Endothelial cell of umbilical vein (primary cell): ENCODE measurements around the gene CRHR1. TPM values are rescaled to one million over a fixed set of nuclear protein-coding genes. Genes with fewer than 3 reads are reported as not detected.

ENCODE experiments used
- BruUV-seq: library from RNA; stranded (reverse); fragments of 400-500 nt; replicated peaks from 2 replicates; lab custom pipeline; 2021; lab: Mats Ljungman, UMichigan
- CTCF ChIA-PET: fragments of 300-600, 350-600 bp; sonication (Branson Sonifier 250); formaldehyde crosslinking; loops from one replicate; lab custom pipeline; 2021; ENCODE audit warnings: antibody characterized with exemption, inconsistent platforms; lab: Charles Lee
- POLR2A ChIA-PET: fragments of 300-600, 350-600 bp; sonication (Branson Sonifier 250); formaldehyde crosslinking; loops from one replicate; lab custom pipeline; 2021; ENCODE audit warnings: antibody characterized with exemption, inconsistent platforms; lab: Charles Lee
- DNase-seq: peaks from one replicate; pipeline ENCODE4 v3.0.0-alpha.2; 2011; ENCODE audit warnings: low read depth, low spot score
- FAIRE-seq: peaks from 2 replicates; lab custom pipeline; 2011; peaks lifted over from hg19 to GRCh38; lab: Jason Lieb, UNC
- H2AFZ ChIP-seq: 2 replicates; pipeline ENCODE4 v1.6.0; 2012; ENCODE audit warnings: low read depth, low read length, control low read depth, inconsistent platforms
- H3K27ac ChIP-seq: 2 replicates; pipeline ENCODE4 v1.5.1; 2011; ENCODE audit warnings: low read depth, mild to moderate bottlenecking, control low read depth, low read length, moderate library complexity; ENCODE audit not compliant: insufficient read depth
- H3K27me3 ChIP-seq, 2 experiments: 2 replicates each; pipeline versions ENCODE4 v1.6.0 to v1.6.1; 2011; ENCODE audit warnings: low read length in 2 of 2, mixed read lengths in 1 of 2; ENCODE audit not compliant: control insufficient read depth in 2 of 2, insufficient read depth in 2 of 2
- H3K36me3 ChIP-seq, 2 experiments: 2 replicates in 1 of 2; 3 replicates in 1 of 2; pipeline ENCODE4 v1.5.1; 2011; ENCODE audit warnings: low read length in 2 of 2, mild to moderate bottlenecking in 1 of 2, moderate library complexity in 1 of 2; ENCODE audit not compliant: control insufficient read depth in 2 of 2, insufficient read depth in 2 of 2; ENCODE audit errors: extremely low read depth in 1 of 2
- H3K4me1 ChIP-seq: 3 replicates; pipeline ENCODE4 v1.5.1; 2011; ENCODE audit warnings: mild to moderate bottlenecking, low read length; ENCODE audit not compliant: control insufficient read depth, insufficient read depth; ENCODE audit errors: extremely low read depth
- H3K4me2 ChIP-seq: 2 replicates; pipeline ENCODE4 v1.6.1; 2011; ENCODE audit warnings: low read length, control low read depth, mixed read lengths; ENCODE audit not compliant: insufficient read depth
- H3K4me3 ChIP-seq, 3 experiments: fragments of 200-600 bp in 1 of 3; sonication (generic), shearing (Covaris generic) in 1 of 3; replicated peaks in 1 of 3; 2 replicates each; pipeline ENCODE4 v1.5.1; 2011 to 2016; ENCODE audit warnings: control low read depth in 3 of 3, low read length in 3 of 3, mild to moderate bottlenecking in 2 of 3, inconsistent platforms in 1 of 3, low read depth in 1 of 3, moderate library complexity in 1 of 3; ENCODE audit not compliant: insufficient read depth in 1 of 3
- H3K79me2 ChIP-seq: 2 replicates; pipeline ENCODE4 v1.6.0; 2012; ENCODE audit warnings: low read length, inconsistent platforms; ENCODE audit not compliant: control insufficient read depth, insufficient read depth
- H3K9ac ChIP-seq: replicated peaks from 2 replicates; pipeline ENCODE3; 2011; ENCODE audit warnings: low read length, control low read depth; ENCODE audit not compliant: insufficient read depth; ENCODE audit errors: extremely low read depth
- H3K9me1 ChIP-seq: replicated peaks from 3 replicates; pipeline ENCODE4 v1.6.0; 2011; ENCODE audit warnings: mild to moderate bottlenecking, low read length; ENCODE audit not compliant: control insufficient read depth, insufficient read depth; ENCODE audit errors: extremely low read depth
- H3K9me3 ChIP-seq: replicated peaks from 2 replicates; pipeline ENCODE4 v1.5.1; 2012; ENCODE audit warnings: low read length, inconsistent platforms; ENCODE audit not compliant: control insufficient read depth, insufficient read depth
- H4K20me1 ChIP-seq: replicated peaks from 2 replicates; pipeline ENCODE3; 2011; ENCODE audit warnings: mild to moderate bottlenecking, low read length; ENCODE audit not compliant: control insufficient read depth, insufficient read depth; ENCODE audit errors: extremely low read depth
- CTCF ChIP-seq, 2 donors: IDR thresholded peaks; 1 replicate in 1 of 2; 2 replicates in 1 of 2; pipeline ENCODE4 v1.5.1; 2011; ENCODE audit warnings: low read length in 2 of 2, mild to moderate bottlenecking in 2 of 2, moderate library complexity in 2 of 2, control low read depth in 1 of 2, inconsistent platforms in 1 of 2, low read depth in 1 of 2; ENCODE audit not compliant: insufficient read depth in 1 of 2; ENCODE audit errors: extremely low read depth in 1 of 2
- EZH2 ChIP-seq: IDR thresholded peaks from 2 replicates; pipeline ENCODE4 v1.6.1; 2012; ENCODE audit warnings: borderline replicate concordance, low read depth, mild to moderate bottlenecking, moderate library complexity, low read length, inconsistent platforms; ENCODE audit not compliant: severe bottlenecking
- FOS ChIP-seq: IDR thresholded peaks from 2 replicates; pipeline ENCODE4 v1.6.1; 2011; ENCODE audit warnings: mild to moderate bottlenecking, low read length, moderate library complexity, borderline replicate concordance; ENCODE audit not compliant: insufficient read depth
- GATA2 ChIP-seq: IDR thresholded peaks from 2 replicates; pipeline ENCODE4 v1.7.0; 2011; ENCODE audit warnings: low read depth, mild to moderate bottlenecking, moderate library complexity, mixed read lengths, low read length; ENCODE audit not compliant: insufficient read length, insufficient read depth
- JUN ChIP-seq: IDR thresholded peaks from 2 replicates; pipeline ENCODE4 v1.6.1; 2011; ENCODE audit warnings: borderline replicate concordance, low read depth; ENCODE audit not compliant: insufficient read length, insufficient read depth
- MAX ChIP-seq: IDR thresholded peaks from 2 replicates; pipeline ENCODE4 v1.6.1; 2011; ENCODE audit not compliant: insufficient read depth, insufficient read length
- MYC ChIP-seq: IDR thresholded peaks from one replicate; pipeline ENCODE4 v1.6.1; 2011; ENCODE audit warnings: mild to moderate bottlenecking, low read depth, low read length
- POLR2A ChIP-seq: IDR thresholded peaks from 2 replicates; pipeline ENCODE4 v1.6.1; 2012; ENCODE audit warnings: low read depth, mild to moderate bottlenecking, control low read depth, low read length
- POLR2AphosphoS5 ChIP-seq: IDR thresholded peaks from 2 replicates; pipeline ENCODE4 v1.6.1; 2012; ENCODE audit warnings: low read depth, mild to moderate bottlenecking, control low read depth, low read length, moderate library complexity; ENCODE audit not compliant: insufficient read depth
- dilution Hi-C: fragments of 300-500 bp; cut with MboI; formaldehyde crosslinking; loops from one replicate; pipeline ENCODE4 v1.15.0; 2019; ENCODE audit warnings: low sequenced_read_pairs; ENCODE audit not compliant: extremely low pct_ligation_motif_present
- intact Hi-C: fragments of 100-400 bp; cut with micrococcal nuclease; formaldehyde crosslinking; loops from one replicate; pipeline ENCODE4 v1.10.0; 2022
- polyA plus RNA-seq, 4 experiments: library from polyadenylated mRNA; depleted of rRNA in 3 of 4; stranded (reverse) in 3 of 4; unstranded in 1 of 4; fragments of >200 nt; gene quantifications; 2 replicates each; pipeline versions ENCODE4 v1.2.1 to v1.2.3, GENCODE V29; 2011 to 2012; ENCODE audit warnings: missing spikeins in 1 of 4
- total RNA-seq: library from RNA; stranded (reverse); gene quantifications from 2 replicates; pipeline ENCODE4 v1.2.3, GENCODE V29; 2021

The CRHR1 gene
- total and polyA plus RNA-seq, 2 donors (not counting 3 experiments of a cell fraction or from before 2014, with no cell fraction given), result not detected

GRCh38 chr17:45780921-45781320 lies 3.2 kb upstream of the CRHR1 start:
- DNase-seq (no peak), FAIRE-seq (no peak)
- Histone ChIP-seq H4K20me1 (no peaks in the 10 kb centered on the region), H3K4me3 (no peak overlapping the region), H3K36me3 (no peaks in the 10 kb centered on the region), H3K79me2 (no peaks in the 10 kb centered on the region), H3K4me2 (no peak overlapping the region), H3K27ac (no peak overlapping the region), H3K9me3 (no peaks in the 10 kb centered on the region), H2AFZ (no peak overlapping the region), H3K27me3 (peaks cover 42 to 45% of the 10 kb centered on the region in 2 experiments), H3K9me1 (no peaks in the 10 kb centered on the region), H3K4me1 (peaks cover 8% of the 10 kb centered on the region), H3K9ac (no peak overlapping the region)
- dilution Hi-C loops, result no loop called here
- TF ChIP-seq EZH2 (no peak), POLR2A (no peak), JUN (no peak), CTCF (IDR thresholded peaks at IDR 0.05; ENCODE audit: extremely low read depth in 1 of 2, insufficient read depth in 1 of 2, low read depth in 1 of 2, low read length in 2 of 2) (no peak), MAX (no peak), POLR2AphosphoS5 (no peak), MYC (no peak), FOS (no peak), GATA2 (no peak)
- CTCF ChIA-PET, result interaction anchor here (1.1 kb wide), 1 partner anchor 51 kb away, joined by 3 read pairs; no protein-coding TSS in a partner anchor
- BruUV-seq, result no TSS peak
- POLR2A ChIA-PET, result no interaction called here
- intact Hi-C loops, result loop anchor here (5.0 kb wide), 1 partner anchor 51 kb away; no protein-coding TSS in a partner anchor
